T-helper 17 cell (primary cell): ENCODE measurements around the gene FSTL1. TPM values are rescaled to one million over a fixed set of nuclear protein-coding genes. Genes with fewer than 3 reads are reported as not detected.

ENCODE experiments used
- ATAC-seq: fragments of 150-1000 bp; cut with Tn5 transposase; 2 replicates; pipeline ENCODE4 v1.10.0; 2021; ENCODE audit warnings: mild to moderate bottlenecking, moderate library complexity
- DNase-seq, 3 donors: peaks; one replicate each; pipeline versions ENCODE4 v3.0.0 to v3.0.0-alpha.2; 2020 to 2021
- H3K9me3 ChIP-seq: one replicate; pipeline ENCODE4 v1.7.0; 2013; ENCODE audit warnings: low read length, mild to moderate bottlenecking; ENCODE audit not compliant: control insufficient read depth, poor library complexity, severe bottlenecking
- H3K27ac Mint-ChIP-seq: one replicate; pipeline ENCODE4 v1.8.0; 2022; ENCODE audit warnings: mild to moderate bottlenecking, moderate library complexity, mixed read lengths
- H3K27me3 Mint-ChIP-seq: one replicate; pipeline ENCODE4 v1.8.0; 2022; ENCODE audit warnings: mixed read lengths
- H3K36me3 Mint-ChIP-seq: one replicate; pipeline ENCODE4 v1.8.0; 2022; ENCODE audit warnings: low read depth, mixed read lengths
- H3K4me1 Mint-ChIP-seq: one replicate; pipeline ENCODE4 v1.8.0; 2022; ENCODE audit warnings: mild to moderate bottlenecking, mixed read lengths
- H3K4me3 Mint-ChIP-seq: one replicate; pipeline ENCODE4 v1.8.0; 2022; ENCODE audit warnings: mild to moderate bottlenecking, moderate library complexity, mixed read lengths
- total RNA-seq, 4 donors: library from RNA in 2 of 4; stranded (reverse) in 2 of 4; gene quantifications; one replicate each; pipeline ENCODE4 v1.2.3 and lab custom pipeline; 2022 to 2026

Gene FSTL1
- total RNA-seq, 2 donors from 2014 or later, result 1.1 to 17.4 TPM

GRCh38 chr3:120417272-120417911 is 33.4 kb downstream of the FSTL1 start:
- DNase-seq (peak; percentile 49 to 73 (median 61)), ATAC-seq (peak; percentile 99)
- Mint-ChIP-seq H3K27ac (peak overlapping the region; percentile 84), H3K4me3 (peak overlapping the region; percentile 90), H3K4me1 (peaks cover 17% of the 10 kb centered on the region), H3K27me3 (peaks cover 24% of the 10 kb centered on the region), H3K36me3 (no peaks in the 10 kb centered on the region)
- H3K9me3 ChIP-seq, result no peaks in the 10 kb centered on the region

- Mint-ChIP-seq H3K27ac (peak overlapping the region; percentile 84), H3K4me1 (peaks cover 17% of the 10 kb centered on the region), H3K27me3 (peaks cover 24% of the 10 kb centered on the region), H3K4me3 (peak overlapping the region; percentile 90), H3K36me3 (no peaks in the 10 kb centered on the region)
- no peaks in the 10 kb centered on the region for H3K9me3 ChIP-seq
- ATAC-seq (peak; percentile 29), DNase-seq (no peak)
Observed at GRCh38 chr3:120416868-120417267, 33.9 kb downstream of the FSTL1 start.

- Mint-ChIP-seq H3K4me1 (peaks cover 17% of the 10 kb centered on the region), H3K36me3 (no peaks in the 10 kb centered on the region), H3K27me3 (peaks cover 24% of the 10 kb centered on the region), H3K27ac (no peak overlapping the region), H3K4me3 (no peak overlapping the region)
- ATAC-seq (no peak), DNase-seq (no peak)
- H3K9me3 ChIP-seq, result no peaks in the 10 kb centered on the region
Observed at GRCh38 chr3:120415756-120416155, 35.0 kb downstream of the FSTL1 start.

- no peak for DNase-seq
- Mint-ChIP-seq H3K36me3 (peaks cover 2% of the 10 kb centered on the region), H3K27ac (no peak overlapping the region), H3K4me1 (peaks cover 2% of the 10 kb centered on the region), H3K27me3 (no peaks in the 10 kb centered on the region), H3K4me3 (no peak overlapping the region)
- no peaks in the 10 kb centered on the region for H3K9me3 ChIP-seq
- no peak for ATAC-seq
Observed at GRCh38 chr3:120410541-120410940, 40.3 kb downstream of the FSTL1 start.

- DNase-seq (no peak), ATAC-seq (no peak)
- peaks cover 2% of the 10 kb centered on the region for H3K36me3 Mint-ChIP-seq
- H3K4me1 Mint-ChIP-seq, result peaks cover 2% of the 10 kb centered on the region
- no peaks in the 10 kb centered on the region for H3K9me3 ChIP-seq
- no peak overlapping the region for H3K4me3 Mint-ChIP-seq
- no peak overlapping the region for H3K27ac Mint-ChIP-seq
- no peaks in the 10 kb centered on the region for H3K27me3 Mint-ChIP-seq
Observed at GRCh38 chr3:120410116-120410515, 40.7 kb downstream of the FSTL1 start.

- Mint-ChIP-seq H3K27me3 (peaks cover 2% of the 10 kb centered on the region), H3K27ac (no peak overlapping the region), H3K36me3 (peaks cover 2% of the 10 kb centered on the region), H3K4me3 (no peak overlapping the region), H3K4me1 (peaks cover 2% of the 10 kb centered on the region)
- DNase-seq, result no peak
- no peak for ATAC-seq
- H3K9me3 ChIP-seq, result no peaks in the 10 kb centered on the region
Observed at GRCh38 chr3:120407508-120408287, 43.1 kb downstream of the FSTL1 start.

- DNase-seq (no peak), ATAC-seq (no peak)
- no peaks in the 10 kb centered on the region for H3K9me3 ChIP-seq
- H3K4me1 Mint-ChIP-seq, result peaks cover 2% of the 10 kb centered on the region
- H3K27ac Mint-ChIP-seq, result no peak overlapping the region
- peaks cover 2% of the 10 kb centered on the region for H3K36me3 Mint-ChIP-seq
- H3K27me3 Mint-ChIP-seq, result peaks cover 6% of the 10 kb centered on the region
- no peak overlapping the region for H3K4me3 Mint-ChIP-seq
Observed at GRCh38 chr3:120404876-120405275, 45.9 kb downstream of the FSTL1 start.

GRCh38 chr3:120402257-120402656 is 48.5 kb downstream of the FSTL1 start:
- H3K4me1 Mint-ChIP-seq, result peaks cover 2% of the 10 kb centered on the region
- ATAC-seq, result no peak
- H3K4me3 Mint-ChIP-seq, result no peak overlapping the region
- no peak for DNase-seq
- no peak overlapping the region for H3K27ac Mint-ChIP-seq
- H3K27me3 Mint-ChIP-seq, result peaks cover 6% of the 10 kb centered on the region
- no peaks in the 10 kb centered on the region for H3K9me3 ChIP-seq
- H3K36me3 Mint-ChIP-seq, result no peaks in the 10 kb centered on the region

GRCh38 chr3:120399372-120399771 is 51.4 kb downstream of the FSTL1 start:
- H3K27ac Mint-ChIP-seq, result no peak overlapping the region
- no peak for ATAC-seq
- no peaks in the 10 kb centered on the region for H3K4me1 Mint-ChIP-seq
- H3K4me3 Mint-ChIP-seq, result no peak overlapping the region
- no peak for DNase-seq
- no peaks in the 10 kb centered on the region for H3K9me3 ChIP-seq
- peaks cover 16% of the 10 kb centered on the region for H3K27me3 Mint-ChIP-seq
- no peaks in the 10 kb centered on the region for H3K36me3 Mint-ChIP-seq

GRCh38 chr3:120396469-120396868 is 54.3 kb downstream of the FSTL1 start:
- ATAC-seq (no peak), DNase-seq (no peak)
- Mint-ChIP-seq H3K27ac (no peak overlapping the region), H3K36me3 (no peaks in the 10 kb centered on the region), H3K4me3 (no peak overlapping the region), H3K4me1 (no peaks in the 10 kb centered on the region), H3K27me3 (peaks cover 12% of the 10 kb centered on the region)
- no peaks in the 10 kb centered on the region for H3K9me3 ChIP-seq

GRCh38 chr3:120394347-120394746 is 56.4 kb downstream of the FSTL1 start:
- no peaks in the 10 kb centered on the region for H3K9me3 ChIP-seq
- peaks cover 14% of the 10 kb centered on the region for H3K27me3 Mint-ChIP-seq
- H3K4me1 Mint-ChIP-seq, result no peaks in the 10 kb centered on the region
- no peaks in the 10 kb centered on the region for H3K36me3 Mint-ChIP-seq
- H3K27ac Mint-ChIP-seq, result no peak overlapping the region
- ATAC-seq (no peak), DNase-seq (no peak)
- H3K4me3 Mint-ChIP-seq, result no peak overlapping the region

GRCh38 chr3:120393761-120394160 is 57.0 kb downstream of the FSTL1 start:
- no peaks in the 10 kb centered on the region for H3K36me3 Mint-ChIP-seq
- peaks cover 18% of the 10 kb centered on the region for H3K27me3 Mint-ChIP-seq
- H3K4me1 Mint-ChIP-seq, result no peaks in the 10 kb centered on the region
- H3K9me3 ChIP-seq, result no peaks in the 10 kb centered on the region
- no peak for ATAC-seq
- H3K4me3 Mint-ChIP-seq, result no peak overlapping the region
- no peak overlapping the region for H3K27ac Mint-ChIP-seq
- no peak for DNase-seq

- Mint-ChIP-seq H3K4me1 (no peaks in the 10 kb centered on the region), H3K27me3 (peaks cover 18% of the 10 kb centered on the region), H3K36me3 (no peaks in the 10 kb centered on the region), H3K4me3 (no peak overlapping the region), H3K27ac (no peak overlapping the region)
- no peak for ATAC-seq
- DNase-seq, result no peak
- no peaks in the 10 kb centered on the region for H3K9me3 ChIP-seq
Observed at GRCh38 chr3:120393243-120393642, 57.5 kb downstream of the FSTL1 start.
